GM11168 (cell line): ENCODE results near the gene OR3A3.
"Not testable (repeated sequence)": the region's sequence is repeated elsewhere in the genome, so short reads cannot be mapped to it uniquely, and the experiment has no call there.

Experiments used
- in situ Hi-C: fragments of 300-500 bp; cut with MboI; formaldehyde crosslinking; loops from one replicate; pipeline ENCODE4 v1.12.0; 2022; ENCODE audit warnings: low sequenced_read_pairs; ENCODE audit not compliant: unreplicated experiment

OR3A3 gene

GRCh38 chr17:3411070-3411469 lies at the start of gene OR3A3:
OR3A3 (plus strand) TSS chr17:3411370.
- in situ Hi-C loops, result no loop called here

- in situ Hi-C loops, result not testable (repeated sequence)
Observed at GRCh38 chr17:3371167-3371566, 40.0 kb upstream of the OR3A3 start.

GRCh38 chr17:3378321-3378720 lies 32.8 kb upstream of the OR3A3 start:
- in situ Hi-C loops, result no loop called here

- in situ Hi-C loops, result no loop called here
Observed at GRCh38 chr17:3381957-3382356, 29.2 kb upstream of the OR3A3 start.

- in situ Hi-C loops, result no loop called here
Observed at GRCh38 chr17:3385869-3386816, 25.0 kb upstream of the OR3A3 start, which contains the start of gene OR3A2. OR3A2 (minus strand) TSS chr17:3386308.

- in situ Hi-C loops, result no loop called here
Observed at GRCh38 chr17:3389791-3390190, 21.4 kb upstream of the OR3A3 start.

GRCh38 chr17:3397801-3398200 lies 13.4 kb upstream of the OR3A3 start:
- in situ Hi-C loops, result not testable (repeated sequence)

GRCh38 chr17:3398310-3398709 lies 12.9 kb upstream of the OR3A3 start, which contains the start of gene OR1E1:
OR1E1 (minus strand) TSS chr17:3398410; CDS start chr17:3398410, 0 bp downstream.
- in situ Hi-C loops, result no loop called here

- in situ Hi-C loops, result no loop called here
Observed at GRCh38 chr17:3400055-3400454, 11.1 kb upstream of the OR3A3 start.

GRCh38 chr17:3401786-3402185 lies 9.4 kb upstream of the OR3A3 start:
- in situ Hi-C loops, result no loop called here

GRCh38 chr17:3403856-3404255 lies 7.3 kb upstream of the OR3A3 start:
- in situ Hi-C loops, result not testable (repeated sequence)

GRCh38 chr17:3412216-3412615 lies 1.0 kb downstream of the OR3A3 start:
- in situ Hi-C loops, result not testable (repeated sequence)

- in situ Hi-C loops, result no loop called here
Observed at GRCh38 chr17:3415610-3416009, 4.4 kb downstream of the OR3A3 start.

GRCh38 chr17:3418222-3418621 lies 7.1 kb downstream of the OR3A3 start:
- in situ Hi-C loops, result no loop called here

GRCh38 chr17:3433215-3433614 lies 22.0 kb downstream of the OR3A3 start:
- in situ Hi-C loops, result not testable (repeated sequence)

- in situ Hi-C loops, result no loop called here
Observed at GRCh38 chr17:3433741-3434140, 22.6 kb downstream of the OR3A3 start, which contains the start of gene OR1E2. OR1E2 (minus strand) TSS chr17:3433841; CDS start chr17:3433841, 0 bp downstream.

GRCh38 chr17:3438368-3438767 lies 27.2 kb downstream of the OR3A3 start:
- in situ Hi-C loops, result no loop called here

GRCh38 chr17:3440451-3440850 lies 29.3 kb downstream of the OR3A3 start:
- in situ Hi-C loops, result no loop called here

- in situ Hi-C loops, result no loop called here
Observed at GRCh38 chr17:3447625-3448024, 36.5 kb downstream of the OR3A3 start.

GRCh38 chr17:3448059-3448665 lies 37.0 kb downstream of the OR3A3 start:
- in situ Hi-C loops, result no loop called here

- in situ Hi-C loops, result not testable (repeated sequence)
Observed at GRCh38 chr17:3466355-3466754, 55.2 kb downstream of the OR3A3 start.
